CD4-positive, alpha-beta T cell treated with Interleukin-1 beta for 1 hour (primary cell): ENCODE results near the gene AKAP12.

Source experiments
- DNase-seq, 2 donors: peaks; one replicate each; pipeline ENCODE4 v3.0.0-alpha.2; 2020 to 2022

The AKAP12 gene

DNA sequence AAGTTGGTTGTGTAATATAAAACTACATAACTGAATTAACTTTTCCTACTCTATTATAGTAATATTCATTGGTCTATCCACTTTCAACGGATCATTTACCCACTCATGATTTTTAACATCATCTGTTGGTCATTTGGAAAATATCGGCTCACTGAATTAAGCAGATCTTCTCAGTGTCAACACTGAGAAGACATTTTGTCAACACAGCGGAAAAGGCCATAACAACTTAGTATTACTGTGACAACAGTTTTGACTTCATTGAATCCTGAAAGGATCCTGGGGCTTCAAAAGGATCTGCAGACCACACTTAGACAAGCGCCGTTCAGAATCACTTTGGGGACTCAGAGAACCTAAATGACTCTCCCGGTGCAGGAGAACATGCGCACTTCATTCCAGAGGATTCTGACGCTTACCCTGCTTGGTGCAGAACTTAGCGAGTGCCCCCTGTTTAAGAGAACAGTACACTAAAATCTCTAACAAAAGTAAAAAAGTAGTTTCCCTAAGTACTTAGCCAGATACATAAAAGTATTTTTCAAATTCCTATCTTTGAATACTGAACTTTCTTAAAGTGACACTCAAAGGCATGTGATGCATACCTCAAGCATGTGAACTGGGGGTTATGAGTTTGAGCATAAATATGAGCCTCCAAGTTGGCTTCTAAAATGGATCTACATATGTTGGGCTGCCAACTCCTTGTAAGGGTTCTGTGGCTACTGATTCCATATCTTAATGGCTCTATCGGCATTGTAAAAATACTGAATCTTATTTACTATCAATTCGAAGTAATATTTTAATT lies 147.6 kb downstream of the AKAP12 start:
- DNase-seq: no peak

DNA sequence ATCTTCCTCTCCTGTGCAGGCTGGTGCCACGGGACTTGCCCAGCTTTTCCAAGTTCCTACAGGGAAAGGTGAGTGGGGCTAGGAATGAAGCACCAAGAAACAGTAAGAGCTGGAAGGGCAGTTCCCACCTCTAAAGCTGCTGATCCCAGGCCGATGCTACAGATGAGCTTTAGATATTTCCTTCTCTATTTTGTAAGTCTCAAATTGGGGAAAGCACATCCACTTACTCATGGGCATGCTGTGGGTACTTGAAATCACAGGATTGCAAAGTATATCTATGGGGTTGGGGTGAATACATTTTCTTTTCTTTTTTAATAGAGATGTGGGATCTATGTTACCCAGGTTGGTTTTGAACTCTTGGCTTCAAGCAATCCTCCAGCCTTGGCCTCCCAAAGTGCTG lies 148.5 kb downstream of the AKAP12 start:
- no peak for DNase-seq

DNA sequence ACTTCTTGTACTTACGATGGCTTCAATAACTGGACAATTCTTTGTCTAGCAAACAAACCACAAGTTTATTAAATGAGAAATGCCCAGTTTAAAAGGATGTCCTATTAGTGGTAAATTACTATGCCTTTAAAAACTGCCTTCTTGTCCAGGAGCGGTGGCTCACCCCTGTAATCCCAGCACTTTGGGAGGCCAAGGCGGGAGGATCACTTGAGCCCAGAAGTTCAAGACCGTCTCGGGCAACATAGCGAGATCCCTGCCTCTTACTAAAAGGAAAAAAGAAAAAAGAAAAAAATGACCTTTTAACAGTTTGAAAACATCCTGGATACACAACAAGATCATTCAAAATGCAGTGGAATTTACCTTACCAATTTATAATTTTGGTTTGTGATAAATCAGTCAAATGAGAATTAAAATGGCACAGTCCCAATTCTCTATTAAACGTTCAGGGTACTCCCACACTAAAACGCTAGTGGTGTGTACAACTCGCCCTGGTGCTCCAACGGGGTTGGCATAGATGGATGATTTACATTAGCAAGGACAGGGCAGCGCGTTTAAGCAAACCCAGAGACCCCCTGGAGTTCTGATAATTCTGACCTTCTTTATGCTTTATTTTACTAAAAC lies 149.3 kb downstream of the AKAP12 start:
- peak in 1 of 2 donors; percentile 32 for DNase-seq

DNA sequence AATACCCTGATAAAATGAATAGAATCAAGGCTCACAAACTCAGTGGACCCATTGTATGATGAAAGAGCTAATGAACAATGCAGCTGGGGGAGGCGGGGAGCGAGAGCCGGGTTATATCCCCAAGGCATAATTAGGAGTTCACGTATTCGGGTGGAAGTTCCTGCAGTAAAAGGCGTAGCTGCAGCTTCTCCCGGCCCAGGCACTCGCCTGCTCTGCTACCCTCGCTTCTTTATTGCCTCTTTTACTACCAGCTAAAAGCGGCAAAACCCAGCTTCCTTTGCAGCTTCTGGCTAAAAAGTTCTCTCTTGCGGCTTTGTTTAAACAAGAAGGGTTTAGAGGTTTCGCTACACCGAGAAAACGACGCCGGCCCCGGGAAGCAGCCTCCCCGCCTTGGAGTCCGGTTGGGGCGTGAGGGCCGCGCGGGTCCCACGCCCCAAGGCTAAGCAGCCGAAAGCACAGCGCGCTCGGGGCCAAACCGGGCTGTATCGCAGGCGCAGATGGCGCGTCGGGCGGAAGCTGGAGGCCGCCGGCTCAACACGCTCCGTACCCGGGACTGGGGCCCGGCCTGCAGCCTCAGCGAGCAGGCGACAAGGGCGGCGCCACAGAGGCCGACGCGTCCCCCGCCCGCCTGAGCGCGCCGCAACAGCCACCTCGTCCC lies 150.0 kb downstream of the AKAP12 start:
- no peak for DNase-seq

DNA sequence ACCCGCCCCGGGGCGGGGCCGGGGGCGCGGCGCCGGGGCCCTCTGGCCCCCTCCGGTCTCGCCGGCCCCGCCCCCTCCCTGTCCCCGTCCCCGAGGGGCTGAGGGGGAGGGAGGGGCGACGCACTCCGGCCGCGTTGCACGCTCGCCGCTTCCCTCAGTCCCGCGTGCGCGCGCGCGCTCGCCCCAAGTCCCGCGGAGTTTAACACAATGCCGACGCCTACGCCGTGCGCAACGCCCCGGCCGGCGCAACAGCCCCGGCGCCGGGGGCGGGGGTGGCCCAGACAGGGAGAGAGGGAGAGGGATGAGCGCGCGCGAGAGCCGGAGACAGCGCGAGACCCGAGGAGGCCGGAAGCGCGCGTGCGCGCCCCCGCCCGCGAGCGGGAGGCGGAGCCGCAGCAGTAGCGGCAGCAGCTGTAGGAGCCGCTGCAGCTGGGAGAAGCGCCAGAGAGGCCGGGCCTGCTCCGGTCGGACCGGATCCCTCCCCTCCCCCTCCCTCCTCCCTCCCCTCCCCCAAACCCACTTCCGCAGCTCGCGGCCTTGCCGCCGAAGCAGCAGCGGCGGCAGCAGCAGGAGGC lies 150.6 kb downstream of the AKAP12 start:
- DNase-seq: peak; percentile 98 to 99

DNA sequence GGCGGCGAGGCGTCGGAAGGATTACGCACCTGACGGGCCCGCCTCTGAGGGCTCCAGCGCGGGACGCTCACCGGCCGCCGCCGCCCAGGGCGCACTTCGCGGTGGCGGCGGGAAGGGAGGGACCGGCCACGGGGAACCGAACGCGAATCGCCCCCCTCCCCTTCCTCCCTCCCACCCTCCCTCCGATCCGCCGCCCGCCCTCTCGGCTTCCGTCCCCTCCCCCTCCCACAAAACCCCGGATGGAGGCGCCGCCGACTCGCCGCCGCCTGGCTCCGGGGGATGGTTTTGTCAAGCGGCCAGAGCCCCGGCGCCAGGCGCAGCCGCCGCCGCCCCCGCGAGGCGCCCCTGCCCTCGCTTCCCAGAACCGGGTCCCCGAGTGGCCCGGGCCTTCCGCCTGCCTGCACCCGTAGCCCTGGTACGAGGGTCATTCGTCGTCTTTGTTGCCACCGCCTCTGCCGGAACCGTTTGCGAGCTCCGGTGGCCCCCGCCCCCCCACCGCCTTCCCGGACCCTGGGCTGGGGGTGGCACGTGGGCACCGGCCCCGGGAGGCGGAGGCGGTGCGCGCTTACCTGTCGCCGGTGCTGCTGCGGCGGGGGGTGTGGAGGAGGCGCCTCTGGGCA lies 151.2 kb downstream of the AKAP12 start:
- DNase-seq: peak in 1 of 2 donors; percentile 87

DNA sequence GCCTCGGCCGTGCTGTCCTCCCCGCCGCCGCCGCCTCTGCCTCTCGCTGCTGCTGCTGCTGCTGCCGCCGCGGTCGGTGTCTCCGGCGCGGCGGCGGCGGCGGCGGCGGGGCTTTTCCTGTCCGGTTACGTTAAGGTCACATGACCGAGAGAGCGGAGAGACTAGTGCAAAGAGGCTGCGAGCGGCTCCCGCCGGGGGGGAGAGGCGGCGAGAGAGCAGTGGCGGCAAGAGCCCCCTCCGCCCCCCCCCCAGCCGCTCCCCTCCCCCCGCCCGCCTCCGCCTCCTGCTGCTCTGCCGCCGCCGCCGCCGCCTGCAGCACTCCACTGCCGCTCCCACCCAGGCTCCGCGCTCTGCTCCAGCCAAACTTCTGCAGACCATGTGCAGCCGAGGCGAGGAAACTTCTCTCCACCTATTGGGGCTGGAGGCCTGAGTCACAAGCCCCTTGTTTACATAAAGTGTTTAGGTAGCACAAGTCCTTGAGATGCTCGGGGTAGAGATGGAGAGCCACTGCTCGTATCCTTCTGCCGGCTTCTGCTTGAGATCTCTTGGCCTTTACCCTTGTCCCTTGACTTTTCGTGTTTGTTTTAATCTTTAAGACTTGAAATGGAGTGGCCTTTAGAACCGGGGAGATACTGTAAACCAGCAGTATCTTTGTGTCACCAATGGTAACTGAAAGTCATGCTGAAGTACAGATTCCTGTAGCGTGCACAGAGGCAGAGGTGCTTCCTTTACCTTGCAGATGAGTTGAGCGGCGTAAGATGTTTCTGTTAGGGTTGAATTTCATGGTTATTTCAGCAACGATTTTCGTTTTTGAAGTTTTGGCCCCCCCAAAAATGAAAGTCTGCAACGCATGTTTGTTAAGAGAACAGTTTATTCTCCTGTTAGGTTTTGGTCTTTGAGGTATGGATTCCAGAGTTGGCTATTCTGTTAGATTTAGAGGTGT lies 152.0 kb downstream of the AKAP12 start, which contains the start of gene ZBTB2:
Gene ZBTB2, minus strand, starts transcription at position 89 of the 943 bp plus-strand sequence. CDS start 17,922 bp downstream, outside the sequence.
- DNase-seq: peak; percentile 82 to 83

DNA sequence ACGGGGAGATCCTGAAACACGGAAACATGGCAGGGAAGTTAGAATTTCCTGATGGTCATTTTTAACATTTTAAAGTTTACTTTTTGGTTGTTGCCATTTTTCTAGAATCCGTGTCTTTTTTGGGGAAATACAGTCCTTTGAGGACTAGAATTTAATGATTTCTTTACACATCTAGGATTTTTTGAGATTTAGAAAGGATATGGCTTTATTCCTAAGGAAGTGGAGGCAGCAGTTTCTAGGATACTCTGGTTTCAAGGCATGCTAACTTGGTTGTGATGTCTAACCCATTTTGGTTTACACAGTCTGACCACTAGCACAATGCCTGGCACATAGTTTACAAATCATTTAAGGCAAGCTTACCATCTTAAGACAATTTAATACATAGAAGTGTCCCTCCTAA lies 152.7 kb downstream of the AKAP12 start:
- no peak for DNase-seq

DNA sequence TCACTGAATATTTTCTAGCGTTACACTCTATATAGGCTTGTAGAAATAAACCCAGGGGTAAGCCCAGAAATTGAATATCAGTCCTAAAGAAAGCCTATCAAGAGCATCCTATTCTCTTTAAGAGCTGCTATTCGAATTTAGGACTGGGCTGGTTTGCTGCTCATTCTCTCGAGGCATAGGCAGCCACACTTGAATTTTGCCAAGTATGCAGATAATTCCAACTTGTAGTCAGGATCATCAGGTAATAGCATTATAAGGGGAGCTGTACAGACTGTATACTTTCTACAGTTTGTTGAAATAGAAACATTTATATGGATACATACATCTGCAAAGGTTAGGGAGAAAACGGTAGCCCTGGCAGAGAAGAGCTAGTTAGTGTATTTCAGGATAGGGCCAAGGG lies 153.6 kb downstream of the AKAP12 start:
- no peak for DNase-seq

DNA sequence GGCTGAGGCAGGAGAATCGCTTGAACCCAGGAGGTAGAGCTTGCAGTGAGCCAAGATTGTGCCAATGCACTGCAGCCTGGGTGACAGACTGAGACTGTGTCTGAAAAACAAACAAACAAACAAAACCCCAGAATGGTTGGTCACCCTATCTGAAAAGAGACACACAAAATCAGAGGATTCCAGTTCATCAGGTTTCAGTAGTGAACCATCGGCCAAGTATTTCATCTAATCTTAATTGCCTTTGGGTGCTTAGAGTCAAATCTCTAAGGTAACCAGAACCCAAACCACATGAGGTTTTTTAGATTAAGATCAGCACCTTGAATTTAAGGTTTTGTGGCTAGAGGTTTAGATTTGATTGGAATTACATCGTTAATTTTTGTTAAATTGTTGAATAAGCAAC lies 159.9 kb downstream of the AKAP12 start:
- no peak for DNase-seq

DNA sequence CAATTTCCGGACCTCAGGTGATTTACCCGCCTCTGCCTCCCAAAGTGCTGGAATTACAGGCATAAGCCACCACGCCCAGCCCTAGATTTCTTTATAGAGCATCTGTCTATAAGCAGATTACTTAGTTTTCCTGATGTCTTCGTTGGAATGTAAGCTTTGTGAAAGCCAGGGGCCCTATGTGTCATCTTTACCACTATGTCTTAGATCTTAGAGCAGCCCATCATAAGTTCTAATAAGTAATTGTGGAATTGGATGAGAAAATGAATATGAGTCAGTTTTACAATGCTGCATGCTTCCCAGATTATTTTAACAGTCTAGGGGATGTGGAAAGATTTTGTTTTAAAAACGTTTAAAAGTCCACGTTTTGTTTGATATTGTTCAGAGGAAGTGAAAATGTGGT lies 160.7 kb downstream of the AKAP12 start:
- DNase-seq: no peak

DNA sequence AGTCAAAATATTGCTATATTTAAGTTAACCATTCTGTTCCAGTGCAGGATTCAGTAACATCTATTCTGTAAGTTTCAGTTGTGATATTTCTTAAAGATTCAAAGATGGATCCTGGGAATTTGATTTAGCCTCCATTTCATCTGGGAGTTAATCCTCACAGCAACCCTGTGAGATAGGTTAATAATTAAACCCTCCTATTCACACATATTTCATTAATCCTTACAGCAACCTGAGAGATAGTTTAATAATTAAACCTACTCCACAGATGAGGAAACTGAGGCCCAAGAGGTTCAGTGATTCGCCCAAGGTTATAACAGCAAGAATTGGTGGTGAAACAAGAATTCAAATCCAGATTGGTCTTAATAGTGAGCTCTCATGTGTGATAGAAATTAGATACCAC lies 162.5 kb downstream of the AKAP12 start:
- DNase-seq: no peak

DNA sequence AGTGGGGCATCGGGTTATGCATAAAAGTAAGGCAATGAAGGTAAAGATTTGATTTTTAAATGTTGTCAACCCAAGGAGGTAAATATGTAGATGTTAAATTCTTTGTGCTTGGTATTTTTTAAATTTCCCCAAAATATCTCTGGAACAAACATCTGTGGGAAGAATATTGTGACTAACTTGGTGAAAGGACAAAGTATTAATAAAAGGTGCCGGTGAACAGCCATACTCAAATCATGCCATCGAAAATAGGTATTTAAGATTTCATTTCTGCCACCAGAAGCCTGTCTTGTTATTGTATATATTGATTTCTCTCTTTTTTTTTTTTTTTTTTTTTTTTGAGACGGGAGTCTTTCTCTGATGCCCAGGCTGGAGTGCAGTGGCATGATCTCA lies 164.1 kb downstream of the AKAP12 start:
- DNase-seq: no peak
